C4-2B (cell line): ENCODE results near the gene QRFP.

Experiments used
- H3K27ac ChIP-seq: fragments of 450-650 bp; 2 replicates; pipeline ENCODE4 v1.5.1; 2017
- ZFX ChIP-seq: fragments of 450-650 bp; IDR thresholded peaks from 2 replicates; pipeline ENCODE4 v1.6.1; 2017
- TF ChIP-seq, protein P1 (sequence below): fragments of 450-650 bp; conservative IDR thresholded peaks from 2 replicates; pipeline ENCODE4 v1.5.1; 2017; ENCODE audit warnings: mild to moderate bottlenecking

Gene QRFP, protein sequence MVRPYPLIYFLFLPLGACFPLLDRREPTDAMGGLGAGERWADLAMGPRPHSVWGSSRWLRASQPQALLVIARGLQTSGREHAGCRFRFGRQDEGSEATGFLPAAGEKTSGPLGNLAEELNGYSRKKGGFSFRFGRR

DNA sequence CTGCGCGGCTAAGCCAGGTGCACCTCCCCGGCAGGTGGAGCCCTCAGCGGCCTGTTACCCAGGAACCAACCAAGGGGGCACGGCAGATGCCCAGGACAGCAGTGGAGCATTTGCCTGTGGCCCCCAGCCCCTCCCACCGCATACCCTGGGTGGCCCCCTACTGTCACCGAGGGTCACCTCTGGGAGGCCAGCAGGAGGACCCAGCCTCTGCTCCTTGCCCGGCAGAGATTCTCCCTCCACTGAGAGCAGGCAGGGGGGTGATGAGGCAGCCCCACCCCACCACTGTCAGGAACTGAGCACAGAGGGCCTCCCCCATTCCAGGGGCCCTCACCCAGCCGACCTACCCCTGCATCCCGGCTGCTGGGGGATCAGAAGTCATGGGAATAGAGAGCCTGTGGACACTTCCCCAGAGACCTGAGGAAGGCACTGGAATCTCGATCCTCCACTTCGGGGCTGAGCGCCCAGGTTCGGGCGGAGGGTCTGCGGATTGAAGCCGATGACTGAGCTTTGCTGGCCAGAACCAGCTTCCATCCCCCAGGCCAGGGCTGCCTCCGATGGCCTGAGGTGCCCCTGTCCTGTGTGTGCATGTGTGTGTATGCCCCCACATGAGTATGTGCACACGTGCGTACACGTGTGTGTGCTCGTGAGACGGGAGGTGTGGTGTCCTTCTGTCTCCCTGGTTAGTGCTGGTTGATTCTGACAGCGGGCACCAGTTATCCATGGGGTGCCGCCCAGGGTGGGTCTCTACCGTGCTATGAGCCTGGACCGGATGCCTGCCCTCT lies at the start of gene QRFP:
Gene QRFP (minus strand): TSS at position 580 of the 782 bp plus-strand sequence. CDS start 2,974 bp downstream, outside the sequence.
- no peak for TF ChIP-seq ZFX
- TF ChIP-seq, protein P1, sequence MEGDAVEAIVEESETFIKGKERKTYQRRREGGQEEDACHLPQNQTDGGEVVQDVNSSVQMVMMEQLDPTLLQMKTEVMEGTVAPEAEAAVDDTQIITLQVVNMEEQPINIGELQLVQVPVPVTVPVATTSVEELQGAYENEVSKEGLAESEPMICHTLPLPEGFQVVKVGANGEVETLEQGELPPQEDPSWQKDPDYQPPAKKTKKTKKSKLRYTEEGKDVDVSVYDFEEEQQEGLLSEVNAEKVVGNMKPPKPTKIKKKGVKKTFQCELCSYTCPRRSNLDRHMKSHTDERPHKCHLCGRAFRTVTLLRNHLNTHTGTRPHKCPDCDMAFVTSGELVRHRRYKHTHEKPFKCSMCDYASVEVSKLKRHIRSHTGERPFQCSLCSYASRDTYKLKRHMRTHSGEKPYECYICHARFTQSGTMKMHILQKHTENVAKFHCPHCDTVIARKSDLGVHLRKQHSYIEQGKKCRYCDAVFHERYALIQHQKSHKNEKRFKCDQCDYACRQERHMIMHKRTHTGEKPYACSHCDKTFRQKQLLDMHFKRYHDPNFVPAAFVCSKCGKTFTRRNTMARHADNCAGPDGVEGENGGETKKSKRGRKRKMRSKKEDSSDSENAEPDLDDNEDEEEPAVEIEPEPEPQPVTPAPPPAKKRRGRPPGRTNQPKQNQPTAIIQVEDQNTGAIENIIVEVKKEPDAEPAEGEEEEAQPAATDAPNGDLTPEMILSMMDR = no peak
- no peak within 1 kb of the TSS for H3K27ac ChIP-seq

DNA sequence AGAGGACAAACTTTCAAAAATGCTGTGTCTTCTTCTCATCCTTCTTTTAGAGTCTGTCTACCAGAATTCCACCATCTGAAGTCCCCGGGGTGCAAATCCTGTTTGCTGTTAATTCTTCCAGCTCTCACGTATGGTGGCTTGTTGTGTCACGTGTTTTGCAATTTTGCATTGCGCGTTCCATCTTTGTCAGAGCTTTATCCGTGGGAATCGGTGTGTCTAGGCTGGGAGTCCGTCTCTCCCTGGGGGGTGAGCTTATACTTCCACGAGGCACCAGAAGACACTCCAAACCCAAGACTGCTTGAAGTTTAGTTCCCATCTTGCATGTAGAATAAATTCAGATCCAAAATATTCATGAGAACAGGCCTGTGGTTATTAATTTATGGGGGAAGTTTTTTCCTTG lies 48.6 kb upstream of the QRFP start:
- TF ChIP-seq, protein P1 = no peak
- no peak for TF ChIP-seq ZFX
- H3K27ac ChIP-seq = no peak overlapping the region

DNA sequence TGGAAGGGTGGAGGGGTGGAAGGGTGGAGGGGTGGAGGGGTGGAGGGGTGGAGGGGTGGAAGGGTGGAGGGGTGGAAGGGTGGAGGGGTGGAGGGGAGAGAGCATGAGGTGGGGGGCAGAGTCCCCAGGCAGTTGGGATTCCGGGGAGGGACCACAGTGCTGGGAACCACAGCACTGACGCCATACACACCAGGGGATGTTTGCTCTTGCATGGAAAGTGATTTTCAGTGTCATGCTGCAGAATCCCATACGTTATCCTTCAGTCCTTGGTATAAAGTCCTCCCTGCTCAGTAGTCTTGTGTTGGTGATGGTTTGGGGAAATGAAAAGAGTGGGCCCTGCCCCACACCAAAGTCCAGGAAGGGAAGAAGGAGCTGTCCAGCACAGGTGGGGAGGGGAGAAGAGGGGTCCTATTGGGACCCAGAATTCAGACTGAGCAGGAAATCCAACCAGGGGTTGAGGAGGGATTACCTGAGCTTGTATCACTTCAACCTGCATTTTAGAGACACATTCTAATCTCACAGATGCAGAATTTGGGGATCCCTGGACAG lies 48.0 kb upstream of the QRFP start:
- H3K27ac ChIP-seq = no peak overlapping the region
- TF ChIP-seq ZFX = no peak
- TF ChIP-seq, protein P1 = no peak

DNA sequence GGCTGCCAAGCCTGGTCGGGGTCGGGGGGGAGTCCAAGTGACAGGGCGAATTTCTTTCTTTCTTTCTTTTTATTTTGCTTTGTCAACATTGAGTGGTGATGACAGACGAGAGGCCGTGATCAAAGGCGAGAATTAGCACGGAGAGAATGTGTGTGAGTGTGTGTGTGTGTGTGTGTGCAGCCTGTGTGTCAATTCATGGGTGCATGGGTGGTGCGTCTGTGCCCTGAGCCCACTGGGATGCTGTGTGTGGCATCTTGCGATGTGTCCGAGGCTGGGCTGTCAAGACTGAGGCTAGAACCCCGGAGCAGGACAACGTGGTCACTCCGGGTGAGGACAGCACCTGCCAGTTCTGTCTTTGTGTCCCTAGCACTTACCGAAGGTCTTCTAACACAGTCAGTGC lies 47.2 kb upstream of the QRFP start:
- TF ChIP-seq, protein P1 = no peak
- TF ChIP-seq ZFX = no peak
- no peak overlapping the region for H3K27ac ChIP-seq

DNA sequence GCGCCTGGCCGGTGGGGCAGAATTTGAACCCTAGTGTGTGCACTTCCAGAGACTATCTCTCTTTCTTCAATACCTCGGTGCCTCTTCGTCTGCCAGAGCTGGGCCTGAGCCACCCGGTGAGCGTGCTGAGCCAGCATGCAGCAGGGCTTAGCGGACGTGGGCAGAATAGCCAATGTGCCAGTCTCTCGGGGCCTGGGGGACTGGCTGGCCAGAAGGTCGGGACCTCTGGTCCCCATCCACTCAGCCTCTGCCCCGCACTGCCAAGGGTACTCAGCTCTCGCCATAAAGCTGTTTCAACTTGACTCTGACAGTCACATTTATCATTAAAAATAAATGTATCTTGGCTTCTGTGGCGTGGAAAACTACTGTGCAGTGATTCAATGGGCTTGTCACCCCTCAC lies 46.6 kb upstream of the QRFP start:
- TF ChIP-seq, protein P1 = no peak
- TF ChIP-seq ZFX = no peak
- no peak overlapping the region for H3K27ac ChIP-seq

DNA sequence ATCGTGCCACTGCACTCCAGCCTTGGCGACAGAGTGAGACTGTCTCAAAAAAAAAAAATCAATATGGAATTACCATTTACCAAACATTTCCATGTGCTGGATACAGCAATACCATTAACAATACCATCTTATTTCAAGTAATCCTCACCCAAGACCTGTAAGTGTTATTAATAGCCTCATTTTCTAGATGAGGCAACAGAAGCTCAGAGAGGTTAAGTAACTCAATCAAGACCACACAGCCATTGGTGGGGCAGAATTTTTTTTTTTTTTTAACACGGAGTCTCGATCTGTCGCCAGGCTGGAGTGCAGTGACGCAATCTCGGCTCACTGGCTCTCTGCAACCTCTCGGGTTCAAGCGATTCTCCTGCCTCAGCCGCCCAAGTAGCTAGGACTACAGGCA lies 46.1 kb upstream of the QRFP start:
- TF ChIP-seq, protein P1 = no peak
- TF ChIP-seq ZFX = no peak
- H3K27ac ChIP-seq = no peak overlapping the region

DNA sequence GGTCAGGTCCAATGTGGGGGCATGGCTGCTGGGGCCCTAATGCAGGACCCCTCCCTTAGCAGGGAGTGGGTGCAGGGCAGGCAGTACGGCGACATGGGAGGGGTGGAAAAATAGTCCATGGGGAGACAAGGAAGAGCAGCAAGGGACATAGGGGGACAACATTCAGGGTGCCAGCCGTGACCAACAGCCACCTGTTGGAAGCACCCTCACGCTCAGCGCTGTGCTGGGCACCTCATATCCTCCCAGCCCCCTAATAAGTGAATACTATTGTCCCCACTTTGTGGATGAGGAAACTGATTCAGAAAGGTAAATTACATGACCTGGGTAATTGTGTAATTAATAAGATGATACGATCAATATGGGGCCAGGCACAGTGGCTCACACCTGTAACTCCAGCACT lies 45.5 kb upstream of the QRFP start:
- TF ChIP-seq, protein P1 = no peak
- TF ChIP-seq ZFX = no peak
- no peak overlapping the region for H3K27ac ChIP-seq
